ENCODE data around the gene SAMD4A.

SAMD4A gene

GRCh38 chr14:54829486-54830224 lies 262.7 kb downstream of the SAMD4A start:
- DNase-seq (ENCODE audit: low read depth in 3 of 3): no peak

GRCh38 chr14:54830650-54831049 lies 263.7 kb downstream of the SAMD4A start:
- DNase-seq (ENCODE audit: low read depth in 3 of 3): no peak

- no peak for DNase-seq (ENCODE audit: low read depth in 3 of 3)
These were observed 267.2 kb downstream of the SAMD4A start for GRCh38 chr14:54834081-54834480.

- no peak for DNase-seq (ENCODE audit: low read depth in 3 of 3)
These were observed 267.8 kb downstream of the SAMD4A start for GRCh38 chr14:54834727-54835126.

GRCh38 chr14:54836231-54836630 lies 269.3 kb downstream of the SAMD4A start:
- no peak for DNase-seq (ENCODE audit: low read depth in 3 of 3)

- DNase-seq (ENCODE audit: low read depth in 3 of 3): no peak
These were observed 270.7 kb downstream of the SAMD4A start for GRCh38 chr14:54837508-54838149.

GRCh38 chr14:54838931-54839512 lies 272.1 kb downstream of the SAMD4A start:
- no peak for DNase-seq (ENCODE audit: low read depth in 3 of 3)

GRCh38 chr14:54839701-54840119 lies 272.8 kb downstream of the SAMD4A start:
- no peak for DNase-seq (ENCODE audit: low read depth in 3 of 3)

- no peak for DNase-seq (ENCODE audit: low read depth in 3 of 3)
These were observed 273.4 kb downstream of the SAMD4A start for GRCh38 chr14:54840336-54840735.

GRCh38 chr14:54840798-54841197 lies 273.9 kb downstream of the SAMD4A start:
- no peak for DNase-seq (ENCODE audit: low read depth in 3 of 3)

Measured in stimulated activated CD4-positive, alpha-beta T cell treated with anti-CD3 and anti-CD28 coated beads, TNF-alpha, amount 100 ng/mL, for 4 hours (primary cell).